AG09309 (cell line): ENCODE results near the gene RPLP2.

ENCODE experiments used
- DNase-seq: peaks from one replicate; pipeline ENCODE4 v3.0.0-alpha.2; 2010; ENCODE audit warnings: low read depth
- H3K4me3 ChIP-seq: 2 replicates; pipeline ENCODE4 v1.5.1; 2011; ENCODE audit warnings: mild to moderate bottlenecking, low read depth, low read length, moderate library complexity; ENCODE audit not compliant: control insufficient read depth
- TF ChIP-seq, protein P1 (sequence below): IDR thresholded peaks from 2 replicates; pipeline ENCODE4 v1.5.1; 2011; ENCODE audit warnings: mild to moderate bottlenecking, low read depth, low read length, inconsistent platforms; ENCODE audit not compliant: insufficient read depth, control insufficient read depth; ENCODE audit errors: missing control alignments

Gene RPLP2

DNA sequence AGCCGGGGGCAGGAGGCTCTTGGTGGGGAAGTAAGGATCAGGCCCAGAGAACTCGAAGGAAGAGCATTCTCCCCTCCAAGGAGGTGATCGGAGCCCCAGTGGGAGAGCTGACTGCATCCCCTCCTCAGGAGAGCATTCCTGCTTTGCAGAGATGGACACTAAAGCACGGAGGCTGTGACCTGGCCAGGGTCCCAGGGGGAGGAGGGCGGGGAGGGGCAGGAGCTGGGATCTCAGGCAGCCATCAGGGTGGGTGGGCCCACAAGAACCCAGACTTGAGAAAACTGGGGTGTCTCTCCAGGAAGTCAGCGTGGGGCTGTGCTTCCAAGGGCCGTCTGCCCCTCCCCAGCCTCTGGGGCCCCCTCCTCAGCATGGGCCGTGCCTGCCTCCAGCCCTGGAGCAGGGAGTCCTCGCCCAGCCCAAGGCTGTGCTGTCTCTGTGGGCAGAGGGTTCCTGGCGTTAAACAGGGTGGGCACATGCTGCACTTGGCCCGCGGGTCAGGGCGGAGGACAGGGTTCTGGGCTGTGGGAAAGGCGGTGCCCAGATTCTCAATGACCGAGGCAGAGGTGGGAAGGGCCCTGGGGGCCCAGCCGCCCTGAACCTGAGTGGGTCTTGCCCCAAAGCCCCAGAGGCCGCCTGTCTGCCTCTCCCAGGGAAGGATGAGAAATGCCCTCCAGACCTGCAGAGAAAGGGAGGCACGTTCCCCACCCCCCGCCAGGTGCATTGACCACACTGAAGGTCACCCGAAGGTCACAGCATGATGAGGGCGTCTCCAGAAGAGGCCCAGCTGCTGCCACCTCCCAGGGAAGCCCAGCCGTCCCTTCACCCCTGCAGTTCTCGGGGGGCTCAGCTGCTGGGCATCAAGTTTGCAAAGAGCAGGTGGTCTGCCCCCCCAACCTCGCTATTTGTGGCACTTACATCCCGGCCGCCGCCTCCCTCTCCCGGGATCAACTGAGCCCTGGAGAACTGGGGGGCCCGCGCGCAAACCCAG lies 20.5 kb upstream of the RPLP2 start:
- TF ChIP-seq, protein P1, sequence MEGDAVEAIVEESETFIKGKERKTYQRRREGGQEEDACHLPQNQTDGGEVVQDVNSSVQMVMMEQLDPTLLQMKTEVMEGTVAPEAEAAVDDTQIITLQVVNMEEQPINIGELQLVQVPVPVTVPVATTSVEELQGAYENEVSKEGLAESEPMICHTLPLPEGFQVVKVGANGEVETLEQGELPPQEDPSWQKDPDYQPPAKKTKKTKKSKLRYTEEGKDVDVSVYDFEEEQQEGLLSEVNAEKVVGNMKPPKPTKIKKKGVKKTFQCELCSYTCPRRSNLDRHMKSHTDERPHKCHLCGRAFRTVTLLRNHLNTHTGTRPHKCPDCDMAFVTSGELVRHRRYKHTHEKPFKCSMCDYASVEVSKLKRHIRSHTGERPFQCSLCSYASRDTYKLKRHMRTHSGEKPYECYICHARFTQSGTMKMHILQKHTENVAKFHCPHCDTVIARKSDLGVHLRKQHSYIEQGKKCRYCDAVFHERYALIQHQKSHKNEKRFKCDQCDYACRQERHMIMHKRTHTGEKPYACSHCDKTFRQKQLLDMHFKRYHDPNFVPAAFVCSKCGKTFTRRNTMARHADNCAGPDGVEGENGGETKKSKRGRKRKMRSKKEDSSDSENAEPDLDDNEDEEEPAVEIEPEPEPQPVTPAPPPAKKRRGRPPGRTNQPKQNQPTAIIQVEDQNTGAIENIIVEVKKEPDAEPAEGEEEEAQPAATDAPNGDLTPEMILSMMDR, result no peak
- H3K4me3 ChIP-seq, result peak overlapping the region; percentile 12
- no peak for DNase-seq

DNA sequence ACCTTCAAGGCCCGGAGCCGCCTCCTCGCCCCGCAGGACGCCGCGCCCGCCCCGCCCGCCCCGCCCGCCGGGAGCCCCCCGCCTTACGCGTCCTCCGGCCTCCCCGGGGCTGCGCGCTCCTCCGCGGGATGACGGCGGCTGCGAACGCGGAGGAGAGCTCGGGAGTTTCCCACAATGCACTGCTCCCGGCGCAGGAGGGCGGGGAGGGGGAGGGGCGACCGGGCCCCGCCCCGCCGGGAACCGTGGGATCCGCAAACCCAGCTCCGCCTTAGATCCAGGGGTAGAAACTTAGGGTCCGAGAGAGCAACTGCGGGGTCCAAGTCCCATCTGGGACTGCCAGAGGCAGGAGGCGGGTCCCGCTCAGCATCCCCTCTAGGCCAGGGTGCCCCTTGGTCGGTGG lies 19.8 kb upstream of the RPLP2 start, which contains the start of gene CEND1:
CEND1 (minus strand) TSS at position 148 of the 400 bp plus-strand sequence. CDS start 1,514 bp downstream, outside the sequence.
- DNase-seq, result no peak
- peak within 1 kb of the TSS; percentile 12 for H3K4me3 ChIP-seq
- TF ChIP-seq, protein P1, result no peak

GRCh38 chr11:790721-791564 lies 18.8 kb upstream of the RPLP2 start:
- H3K4me3 ChIP-seq, result no peak overlapping the region
- no peak for DNase-seq
- TF ChIP-seq, protein P1, result no peak

- no peak overlapping the region for H3K4me3 ChIP-seq
- no peak for DNase-seq
- TF ChIP-seq, protein P1, result no peak
Observed at GRCh38 chr11:791658-792534, 17.9 kb upstream of the RPLP2 start.

GRCh38 chr11:792535-792821 lies 17.3 kb upstream of the RPLP2 start:
- H3K4me3 ChIP-seq, result no peak overlapping the region
- TF ChIP-seq, protein P1, result no peak
- no peak for DNase-seq

DNA sequence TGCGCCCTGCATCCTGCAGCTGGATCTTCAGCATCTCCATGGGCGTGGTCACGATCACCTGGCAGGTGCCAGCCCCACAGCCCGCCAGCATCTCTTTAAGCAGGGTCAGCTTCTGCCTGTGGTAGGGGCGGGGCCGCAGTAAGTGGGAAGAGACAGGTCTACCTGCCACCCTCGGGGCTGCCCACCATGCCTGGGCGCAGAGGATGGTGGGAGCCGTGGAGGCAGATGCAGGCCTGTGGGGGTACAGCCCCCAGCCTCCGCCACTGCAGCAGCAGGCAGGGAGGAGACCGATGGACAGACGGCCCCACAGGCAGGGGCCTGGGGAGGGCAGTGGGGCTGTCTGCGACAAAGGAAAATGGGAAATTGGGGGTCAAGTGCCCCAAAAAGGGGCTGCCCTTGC lies 16.9 kb upstream of the RPLP2 start:
- TF ChIP-seq, protein P1, result no peak
- DNase-seq, result no peak
- H3K4me3 ChIP-seq, result no peak overlapping the region
